Dermis blood vessel endothelial cell (primary cell): ENCODE measurements around the gene HAGH. TPM values are rescaled to one million over a fixed set of nuclear protein-coding genes. Genes with fewer than 3 reads are reported as not detected.

ENCODE experiments used
- DNase-seq: peaks from one replicate; pipeline ENCODE4 v3.0.0; 2010
- total RNA-seq: library from RNA; depleted of rRNA; stranded (reverse); fragments of >200 nt; gene quantifications from 2 replicates; pipeline ENCODE4 v1.2.3, GENCODE V29; 2014

The HAGH gene
- total RNA-seq, 1 donor from 2014 or later = 89.2 TPM

- DNase-seq = no peak
Measured at GRCh38 chr16:1762196-1762878, 64.3 kb downstream of the HAGH start.

DNA sequence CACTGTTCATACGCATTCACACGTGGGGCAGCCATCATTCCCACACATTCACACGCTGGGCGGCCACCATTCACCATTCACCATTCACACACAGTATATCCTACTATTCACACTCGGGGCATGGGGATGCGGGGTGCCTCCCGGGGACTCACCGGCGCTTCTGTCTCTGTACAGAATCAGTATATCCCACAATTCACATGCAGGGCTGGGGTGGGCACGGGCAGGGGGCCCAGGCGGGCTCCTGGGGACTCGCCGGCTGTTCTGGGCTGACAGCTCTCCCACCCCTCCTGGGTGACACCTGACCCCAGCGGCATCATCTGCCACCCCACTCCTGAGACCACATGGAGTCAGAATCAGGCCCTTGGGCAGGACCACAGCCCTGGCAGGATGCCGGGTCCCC lies 64.9 kb downstream of the HAGH start:
- no peak for DNase-seq

DNA sequence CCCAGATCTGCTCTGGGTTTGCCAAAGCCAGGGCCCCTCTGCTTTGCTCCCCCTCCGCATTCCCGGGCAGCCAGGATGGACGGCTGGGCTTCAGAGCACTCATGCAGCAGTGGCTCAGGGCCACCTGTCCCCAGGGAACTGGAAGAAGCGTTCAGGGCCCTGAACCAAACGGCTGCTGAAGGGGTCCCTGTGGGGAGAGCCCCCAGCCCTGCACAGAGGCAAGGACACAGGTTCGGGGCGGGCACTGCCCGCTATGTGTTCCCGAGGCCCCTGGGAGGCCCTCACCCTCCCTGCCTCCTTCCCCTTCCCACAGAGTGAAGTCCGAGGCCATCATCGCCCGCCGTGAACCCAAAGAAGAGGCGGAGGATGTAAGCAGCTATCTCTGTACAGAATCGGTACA lies 65.7 kb downstream of the HAGH start:
- no peak for DNase-seq

DNA sequence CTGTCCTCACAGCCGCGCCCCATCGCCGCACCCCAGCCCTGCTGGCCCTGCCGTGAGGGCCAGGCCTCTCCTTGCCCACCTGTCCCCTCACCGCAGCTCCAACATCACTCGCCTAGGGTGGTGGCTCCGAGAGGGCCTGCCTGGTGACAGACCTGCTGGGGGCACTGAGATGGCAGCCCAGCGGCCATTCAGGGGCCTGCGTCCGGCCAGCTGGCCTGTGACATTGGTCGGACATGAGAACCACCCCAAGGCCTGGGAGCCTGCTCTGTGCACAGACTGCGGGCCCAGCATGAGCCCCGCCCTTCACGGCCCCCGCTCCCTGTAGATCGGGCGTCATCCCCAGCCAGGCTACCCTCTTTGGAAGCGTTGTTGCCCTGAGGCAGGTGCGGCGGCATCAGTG lies 67.1 kb downstream of the HAGH start:
- no peak for DNase-seq

DNA sequence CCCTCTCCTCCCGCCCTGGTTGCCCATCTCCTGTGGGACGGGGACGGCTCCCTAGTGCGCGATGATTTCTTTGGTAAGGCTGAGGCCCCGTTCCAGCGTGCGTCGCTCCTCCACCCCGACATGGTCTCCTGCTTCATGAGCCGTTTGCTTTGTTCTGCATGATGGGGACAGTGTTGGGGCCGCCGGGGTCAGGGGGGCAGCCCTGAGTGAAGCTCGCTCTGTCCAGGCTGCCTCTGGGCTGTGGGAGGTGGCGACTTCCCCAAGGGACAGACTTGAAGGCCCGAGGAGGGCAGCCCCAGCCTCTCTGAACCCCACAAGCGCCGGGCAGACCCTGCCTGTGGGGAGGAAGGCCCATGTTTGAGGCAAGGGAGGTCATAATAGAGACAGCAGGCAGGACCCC lies 67.7 kb downstream of the HAGH start:
- no peak for DNase-seq

DNA sequence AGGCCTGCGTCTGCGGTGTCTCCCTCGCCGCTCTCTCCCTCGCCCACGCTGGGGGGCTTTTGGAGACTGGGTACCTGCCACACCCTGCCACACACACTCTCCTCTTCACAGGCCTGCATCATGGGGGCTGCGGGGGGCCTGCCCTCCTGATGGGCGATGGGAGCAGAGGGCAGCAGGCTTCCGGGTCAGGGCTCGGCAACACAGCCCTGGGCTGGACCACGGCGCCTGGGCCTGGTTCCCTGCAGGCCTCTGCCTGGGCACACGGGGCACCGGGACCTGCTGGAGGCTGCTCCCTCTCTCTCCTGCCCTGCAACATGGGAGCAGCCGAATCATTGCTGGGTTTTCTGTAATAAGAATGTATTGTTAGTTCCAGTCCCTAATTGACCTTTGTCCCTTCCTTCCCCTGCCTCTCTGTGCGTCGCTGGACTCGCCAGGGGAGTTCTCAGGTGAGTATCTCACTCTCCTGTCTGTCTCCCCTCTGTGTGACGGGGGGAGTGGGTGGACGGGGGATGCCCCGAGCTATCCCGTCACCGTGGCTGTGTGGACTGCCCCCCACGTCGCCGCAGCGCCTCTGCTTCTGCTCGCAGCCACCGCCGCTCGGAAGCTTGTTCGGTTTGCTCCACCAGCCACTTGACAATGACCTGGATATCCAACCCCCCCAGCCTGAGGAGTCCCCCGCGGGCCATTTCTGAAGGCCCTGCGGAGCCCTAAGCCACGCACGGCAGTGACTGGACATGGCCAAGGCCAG lies 68.7 kb downstream of the HAGH start:
- DNase-seq = no peak

Other genes starting within 250 kb of the HAGH start
- 20.7 and 24.8 TPM in 2 replicates for gene IFT140, start 214.8 kb downstream of the HAGH start, total RNA-seq
- 12.9 and 17.3 TPM in 2 replicates for gene CRAMP1, start 214.5 kb downstream of the HAGH start, total RNA-seq
- 63.0 and 114 TPM in 2 replicates for gene JPT2, start 148.5 kb downstream of the HAGH start, total RNA-seq
- gene MAPK8IP3, start 120.6 kb downstream of the HAGH start, total RNA-seq = 20.9 and 41.0 TPM in 2 replicates
- gene NME3, start 55.3 kb downstream of the HAGH start, total RNA-seq = 46.6 and 87.3 TPM in 2 replicates
- 9.7 and 16.5 TPM in 2 replicates for gene EME2, start 54.0 kb downstream of the HAGH start, total RNA-seq
- 77.1 and 84.7 TPM in 2 replicates for gene MRPS34, start 53.7 kb downstream of the HAGH start, total RNA-seq
- 57.6 and 82.2 TPM in 2 replicates for gene SPSB3, start 44.3 kb downstream of the HAGH start, total RNA-seq
- gene NUBP2, start 43.9 kb downstream of the HAGH start, total RNA-seq = 91.8 and 110 TPM in 2 replicates
- not detected in 2 replicates for gene IGFALS, start 33.1 kb downstream of the HAGH start, total RNA-seq
- 79.7 and 82.4 TPM in 2 replicates for gene FAHD1, start 381 bp upstream of the HAGH start, total RNA-seq
- gene MEIOB, start 45.3 kb upstream of the HAGH start, total RNA-seq = not detected in 2 replicates
- gene HS3ST6, start 91.6 kb upstream of the HAGH start, total RNA-seq = not detected in 2 replicates
- gene MSRB1, start 116.4 kb upstream of the HAGH start, total RNA-seq = 6.6 and 8.1 TPM in 2 replicates
- not detected in 2 replicates for gene RPL3L, start 127.9 kb upstream of the HAGH start, total RNA-seq
- gene NDUFB10, start 132.7 kb upstream of the HAGH start, total RNA-seq = 107 and 149 TPM in 2 replicates
- gene RPS2, start 138.0 kb upstream of the HAGH start, total RNA-seq = 1,669 and 1,784 TPM in 2 replicates
- gene RNF151, start 140.0 kb upstream of the HAGH start, total RNA-seq = not detected in 2 replicates
- 46.1 and 71.8 TPM in 2 replicates for gene TBL3, start 145.2 kb upstream of the HAGH start, total RNA-seq
- 0.34 TPM in 1 of 2 replicates, not detected in the other for gene NOXO1, start 154.6 kb upstream of the HAGH start, total RNA-seq
- 9.0 and 13.4 TPM in 2 replicates for gene GFER, start 157.4 kb upstream of the HAGH start, total RNA-seq
- gene SYNGR3, start 163.1 kb upstream of the HAGH start, total RNA-seq = 1.6 and 2.4 TPM in 2 replicates
- gene ZNF598, start 183.0 kb upstream of the HAGH start, total RNA-seq = 19.1 and 28.2 TPM in 2 replicates
- gene NPW, start 193.0 kb upstream of the HAGH start, total RNA-seq = 0.17 and 1.2 TPM in 2 replicates
- gene NHERF2, start 200.1 kb upstream of the HAGH start, total RNA-seq = 33.5 and 79.6 TPM in 2 replicates
- 27.7 and 32.3 TPM in 2 replicates for gene NTHL1, start 221.0 kb upstream of the HAGH start, total RNA-seq
- gene TSC2, start 221.2 kb upstream of the HAGH start, total RNA-seq = 40.8 and 59.3 TPM in 2 replicates